RPMI8226 (cell line): Measurements from ENCODE around the gene RNF114.
"Not testable (repeated sequence)": the region's sequence is repeated elsewhere in the genome, so short reads cannot be mapped to it uniquely, and the experiment has no call there.

Source experiments
- DNase-seq: peaks from one replicate; pipeline ENCODE4 v3.0.0-alpha.2; 2015

RNF114 gene

DNA sequence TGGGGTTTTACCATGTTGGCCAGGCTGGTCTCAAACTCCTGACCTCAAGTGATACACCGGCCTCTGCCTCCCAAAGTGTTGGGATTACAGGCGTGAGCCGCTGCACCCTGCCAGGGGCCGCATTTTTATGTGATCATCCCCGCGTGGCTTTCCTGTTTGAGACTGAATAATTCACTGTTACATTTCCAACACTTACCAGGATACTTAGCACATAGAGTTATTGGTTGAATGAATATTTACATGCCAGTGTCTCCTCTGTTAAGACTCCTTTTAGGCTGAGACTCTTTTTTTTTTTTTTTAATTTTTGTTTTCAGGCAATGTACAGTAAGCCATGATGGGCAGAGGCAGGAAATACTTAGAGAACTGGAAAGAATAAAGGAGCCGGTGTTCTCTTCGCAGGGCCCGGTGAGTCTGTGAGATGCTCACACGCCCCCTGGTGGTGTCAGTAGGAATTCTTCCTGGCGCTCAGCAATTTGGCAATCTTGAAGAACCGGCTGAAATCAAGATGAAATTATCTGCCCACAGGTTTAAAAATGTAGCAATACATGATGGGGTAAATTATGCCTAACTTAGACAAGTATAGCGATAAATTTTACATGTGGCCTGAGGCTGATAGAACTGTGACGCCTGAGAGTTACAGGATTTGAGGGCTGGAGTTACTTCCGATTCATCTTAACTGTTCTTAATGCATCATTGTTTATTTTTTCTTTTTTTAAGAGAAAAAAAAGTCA lies 7.6 kb upstream of the RNF114 start:
- DNase-seq = peak; percentile 85

DNA sequence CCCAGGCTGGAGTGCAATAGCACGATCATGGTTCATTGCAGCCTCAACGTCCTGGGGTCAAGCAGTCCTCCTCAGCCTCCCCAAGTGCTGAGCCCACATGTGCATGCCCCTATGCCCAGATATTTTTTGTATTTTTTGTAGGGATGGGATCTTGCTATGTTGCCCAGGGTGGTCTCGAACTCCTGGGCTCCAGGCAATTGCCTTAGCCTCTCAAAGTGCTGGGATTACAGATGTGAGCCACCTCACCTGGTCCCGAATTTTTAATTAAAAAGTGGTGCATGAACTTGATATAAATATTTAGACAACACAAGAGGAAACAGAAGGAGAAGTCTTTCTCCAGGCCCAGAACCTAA lies 7.1 kb upstream of the RNF114 start:
- no peak for DNase-seq

DNA sequence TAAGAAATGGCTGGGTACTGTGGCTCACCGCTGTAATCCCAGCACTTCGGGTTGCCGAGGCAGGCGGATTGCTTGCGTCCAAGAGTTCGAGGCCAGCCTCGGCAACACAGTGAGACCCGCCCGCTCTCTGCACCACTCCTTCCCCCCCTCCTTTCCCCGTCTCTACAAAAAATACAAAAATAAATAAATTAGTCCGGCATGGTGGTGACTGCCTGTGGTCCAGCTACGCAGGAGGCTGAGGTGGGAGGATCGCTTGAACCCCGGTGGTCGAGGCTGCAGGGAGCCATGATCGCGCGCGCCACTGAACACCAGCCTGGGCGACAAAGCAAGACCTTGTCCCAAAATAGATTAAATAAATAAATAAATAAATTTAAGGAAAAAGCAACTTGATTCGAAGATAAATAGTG lies 448 bp upstream of the RNF114 start:
- DNase-seq = no peak

- no peak for DNase-seq
These were observed 1.1 kb downstream of the RNF114 start for GRCh38 chr20:49937027-49937929.

DNA sequence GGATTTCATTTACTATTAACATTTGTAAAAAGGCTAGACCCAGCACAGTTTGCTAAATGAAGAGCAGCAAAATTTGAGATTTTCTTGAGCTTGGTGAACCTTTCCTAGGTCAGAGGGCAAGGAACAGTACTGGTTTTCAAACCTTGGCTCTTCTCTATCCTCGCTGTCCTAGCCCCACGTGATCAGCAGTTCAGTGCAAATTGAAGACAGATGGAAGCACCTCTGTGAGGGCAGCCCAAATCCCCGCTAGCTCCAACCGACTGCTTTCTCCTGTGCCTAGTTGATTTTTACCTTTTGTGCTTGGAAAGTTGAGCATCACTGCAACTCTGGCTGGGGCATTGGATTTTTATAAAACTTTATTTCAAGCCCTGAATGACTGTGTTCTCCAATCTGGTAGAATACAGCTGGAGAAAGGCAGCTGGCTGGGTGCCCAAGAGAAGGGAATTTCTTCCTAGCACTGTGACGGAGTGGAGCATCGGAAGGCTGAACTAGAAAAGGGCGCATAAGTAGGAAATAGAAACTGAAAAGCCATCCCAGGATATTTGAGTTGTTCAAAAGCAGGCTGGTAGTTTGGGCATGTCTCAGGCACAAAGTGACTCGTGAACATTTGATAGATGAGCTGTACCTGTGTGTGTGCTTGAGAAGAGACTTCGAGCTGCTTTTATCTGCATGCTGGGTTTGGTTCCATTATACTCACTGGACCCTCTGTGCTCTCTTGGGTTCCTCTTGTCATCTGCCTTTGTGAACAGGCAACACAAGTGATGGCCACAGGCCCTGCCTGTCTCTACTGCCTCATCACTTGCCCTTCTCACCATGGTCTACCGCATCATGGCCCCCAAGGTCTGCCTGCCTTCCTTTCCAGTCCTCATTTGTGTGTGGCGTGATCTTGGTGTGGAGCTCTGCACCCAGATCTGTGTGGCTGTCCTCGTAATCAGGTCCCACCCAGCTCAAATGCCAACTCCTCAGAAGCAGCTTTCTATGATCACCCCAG lies 2.3 kb downstream of the RNF114 start:
- no peak for DNase-seq

GRCh38 chr20:49941456-49941855 lies 5.3 kb downstream of the RNF114 start:
- no peak for DNase-seq

GRCh38 chr20:49942303-49942702 lies 6.1 kb downstream of the RNF114 start:
- no peak for DNase-seq

- DNase-seq = no peak
These were observed 6.7 kb downstream of the RNF114 start for GRCh38 chr20:49942942-49943341.

DNA sequence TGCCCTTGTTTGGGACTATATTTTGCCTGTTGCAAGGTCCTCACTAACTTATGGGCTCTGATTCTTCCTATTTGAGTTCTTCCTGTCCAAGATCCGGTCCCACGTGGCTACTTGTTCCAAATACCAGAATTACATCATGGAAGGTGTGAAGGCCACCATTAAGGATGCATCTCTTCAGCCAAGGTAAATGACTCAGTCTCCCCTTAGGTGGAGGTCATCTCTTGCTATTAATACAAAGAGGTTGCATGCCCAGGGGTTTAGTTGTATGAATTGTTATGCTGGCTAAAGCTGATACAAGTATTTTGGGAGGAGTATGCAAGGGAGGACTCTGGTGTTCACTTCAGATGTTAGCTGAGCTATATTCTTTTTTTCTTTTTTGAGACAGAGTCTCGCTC lies 9.1 kb downstream of the RNF114 start:
- no peak for DNase-seq

DNA sequence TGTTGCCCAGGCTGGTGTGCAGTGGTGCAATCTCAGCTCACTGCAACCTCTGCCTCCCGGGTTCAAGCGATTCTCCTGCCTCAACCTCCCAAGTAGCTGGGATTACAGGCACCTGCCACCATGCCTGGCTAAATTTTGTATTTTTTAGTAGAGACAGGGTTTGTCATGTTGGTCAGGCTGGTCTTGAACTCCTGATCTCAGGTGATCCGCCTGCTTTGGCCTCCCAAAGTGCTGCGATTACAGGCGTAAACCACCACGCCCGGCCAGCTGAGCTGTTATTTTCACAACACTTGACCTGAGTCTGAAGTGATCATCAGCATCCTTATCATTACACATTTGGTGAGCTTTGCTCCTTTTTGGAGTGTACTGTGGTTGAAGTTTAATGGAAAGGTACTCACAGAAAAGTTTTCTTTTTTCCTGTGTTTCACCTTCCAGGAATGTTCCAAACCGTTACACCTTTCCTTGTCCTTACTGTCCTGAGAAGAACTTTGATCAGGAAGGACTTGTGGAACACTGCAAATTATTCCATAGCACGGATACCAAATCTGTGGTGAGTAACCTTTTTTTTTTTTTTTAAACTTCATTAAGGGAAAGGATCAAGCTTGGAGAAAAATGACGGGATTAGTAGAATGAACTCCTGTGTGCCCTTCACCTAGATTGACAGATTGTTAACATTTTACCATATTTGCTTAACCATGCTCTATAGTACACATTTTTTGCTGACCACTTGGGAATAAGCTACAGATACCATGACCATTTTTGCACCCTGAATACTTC lies 9.7 kb downstream of the RNF114 start:
- DNase-seq = no peak

GRCh38 chr20:49948178-49948577 lies 12.0 kb downstream of the RNF114 start:
- DNase-seq = no peak

- DNase-seq = no peak
These were observed 12.8 kb downstream of the RNF114 start for GRCh38 chr20:49948809-49949507.

GRCh38 chr20:49951151-49951550 lies 15.0 kb downstream of the RNF114 start:
- DNase-seq = no peak

GRCh38 chr20:49955167-49955566 lies 19.0 kb downstream of the RNF114 start:
- no peak for DNase-seq

GRCh38 chr20:49955830-49956396 lies 19.7 kb downstream of the RNF114 start:
- DNase-seq = not testable (repeated sequence)

- no peak for DNase-seq
These were observed 20.5 kb downstream of the RNF114 start for GRCh38 chr20:49956689-49957088.

GRCh38 chr20:49957089-49957938 lies 21.1 kb downstream of the RNF114 start:
- DNase-seq = peak; percentile 87

- no peak for DNase-seq
These were observed 25.2 kb downstream of the RNF114 start for GRCh38 chr20:49961413-49961812.

DNA sequence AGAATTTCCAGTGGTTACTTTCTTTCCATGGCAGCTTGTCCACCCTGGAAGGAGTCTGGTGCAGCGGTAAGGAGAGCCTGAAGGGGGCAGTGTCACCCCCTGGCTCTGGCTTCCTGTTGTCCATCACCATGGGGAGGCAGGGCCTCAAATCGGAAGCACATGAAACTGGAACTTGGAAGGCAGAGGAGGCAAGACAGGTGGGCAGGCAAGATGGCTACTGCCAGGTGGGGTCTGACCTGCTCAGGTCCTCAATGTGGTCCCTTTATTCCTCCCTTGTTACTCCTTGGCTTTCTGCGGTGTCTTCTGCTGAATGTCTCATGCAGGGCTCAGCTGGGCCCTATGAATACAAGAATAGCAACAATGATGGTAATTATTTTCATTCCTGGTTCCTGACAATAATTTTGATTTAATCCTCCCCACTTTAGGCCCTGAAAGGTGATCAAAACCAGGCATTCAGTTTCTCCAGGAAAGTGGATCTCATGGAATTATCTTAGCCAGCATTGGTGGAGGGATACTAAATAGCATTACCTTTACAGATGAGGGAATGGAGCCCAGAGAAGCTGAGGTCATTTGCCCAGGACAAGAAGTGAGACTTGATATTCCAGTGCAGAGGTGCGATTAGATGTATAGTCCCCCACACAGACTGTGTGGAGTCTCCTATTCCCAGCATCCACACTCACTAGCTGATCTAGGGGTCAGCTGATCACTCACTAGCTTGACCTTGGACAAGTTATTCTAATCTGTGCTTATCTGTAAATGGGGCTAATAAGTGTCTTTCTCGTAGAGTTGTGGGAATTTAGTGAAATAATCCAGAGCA lies 29.0 kb downstream of the RNF114 start:
- DNase-seq = peak; percentile 67
